Measurements from ENCODE around the gene PABPC1L.

PABPC1L gene

DNA sequence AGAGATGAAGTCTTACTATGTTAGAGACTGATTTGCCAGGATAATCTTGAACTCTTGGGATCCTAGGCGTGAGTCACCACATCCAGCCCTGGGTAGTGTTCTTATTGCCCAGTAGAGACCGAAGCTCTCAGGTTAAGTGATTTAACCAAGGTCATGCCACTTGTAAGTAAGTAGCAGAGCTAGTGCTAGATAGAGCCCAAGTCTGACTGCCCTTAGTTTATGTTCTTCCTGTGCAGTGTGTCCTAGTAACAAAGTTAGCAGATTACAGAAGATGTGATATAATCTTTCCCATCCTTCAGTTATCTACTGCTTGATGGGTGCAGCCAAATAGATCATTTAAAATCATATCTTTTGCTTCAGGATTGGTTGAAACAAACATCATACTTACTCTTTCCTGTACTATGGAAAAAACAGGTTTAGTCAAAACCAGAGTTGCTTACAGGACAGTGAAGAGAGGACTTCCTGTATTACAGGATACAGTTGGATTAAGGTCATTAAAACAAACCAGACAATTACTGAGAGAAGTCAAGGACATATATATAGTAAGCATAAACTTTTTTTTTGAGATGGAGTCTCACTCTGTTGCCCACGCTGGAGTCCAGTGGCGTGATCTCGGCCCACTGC lies 9.5 kb upstream of the PABPC1L start:
- no peak for DNase-seq (ENCODE audit: low spot score)

DNA sequence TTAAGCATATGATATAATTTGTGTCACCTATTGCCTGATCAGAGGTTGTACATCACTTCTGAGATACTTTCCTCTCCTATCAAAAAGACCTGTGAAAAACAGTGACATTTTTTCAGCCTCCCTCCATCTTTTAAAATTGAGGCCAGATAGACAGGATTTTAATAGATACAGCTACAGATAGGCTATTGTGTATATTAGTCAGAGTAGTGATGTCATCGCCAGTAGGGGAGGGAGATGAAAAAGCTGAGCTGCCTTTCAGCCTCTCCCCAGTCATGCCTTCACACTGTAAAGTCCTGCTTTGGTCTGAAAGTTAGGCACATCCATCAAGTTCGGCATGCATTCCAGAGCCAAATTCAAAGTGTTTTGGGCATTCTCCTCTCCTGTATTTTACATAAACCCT lies 7.9 kb upstream of the PABPC1L start:
- peak; percentile 73 for DNase-seq (ENCODE audit: low spot score)

DNA sequence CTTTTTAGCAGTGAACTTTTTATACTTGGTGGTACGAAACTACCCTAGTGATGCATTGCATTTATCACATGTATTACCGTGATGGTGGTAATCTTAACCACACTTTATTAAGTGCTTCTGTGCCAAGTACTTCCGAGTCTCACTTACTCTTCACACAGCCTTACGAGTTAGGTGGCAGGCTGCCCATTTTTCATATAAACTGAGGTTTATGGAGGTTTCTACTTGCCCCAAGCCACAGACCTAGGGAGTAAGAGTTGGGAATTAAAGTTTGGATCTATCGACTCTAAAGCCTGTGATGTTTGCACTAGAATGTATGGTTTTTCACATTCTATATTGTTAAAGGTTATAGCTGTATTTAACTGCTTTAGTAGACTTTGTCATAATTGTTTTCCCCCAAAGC lies 5.5 kb upstream of the PABPC1L start:
- no peak for DNase-seq (ENCODE audit: low spot score)

DNA sequence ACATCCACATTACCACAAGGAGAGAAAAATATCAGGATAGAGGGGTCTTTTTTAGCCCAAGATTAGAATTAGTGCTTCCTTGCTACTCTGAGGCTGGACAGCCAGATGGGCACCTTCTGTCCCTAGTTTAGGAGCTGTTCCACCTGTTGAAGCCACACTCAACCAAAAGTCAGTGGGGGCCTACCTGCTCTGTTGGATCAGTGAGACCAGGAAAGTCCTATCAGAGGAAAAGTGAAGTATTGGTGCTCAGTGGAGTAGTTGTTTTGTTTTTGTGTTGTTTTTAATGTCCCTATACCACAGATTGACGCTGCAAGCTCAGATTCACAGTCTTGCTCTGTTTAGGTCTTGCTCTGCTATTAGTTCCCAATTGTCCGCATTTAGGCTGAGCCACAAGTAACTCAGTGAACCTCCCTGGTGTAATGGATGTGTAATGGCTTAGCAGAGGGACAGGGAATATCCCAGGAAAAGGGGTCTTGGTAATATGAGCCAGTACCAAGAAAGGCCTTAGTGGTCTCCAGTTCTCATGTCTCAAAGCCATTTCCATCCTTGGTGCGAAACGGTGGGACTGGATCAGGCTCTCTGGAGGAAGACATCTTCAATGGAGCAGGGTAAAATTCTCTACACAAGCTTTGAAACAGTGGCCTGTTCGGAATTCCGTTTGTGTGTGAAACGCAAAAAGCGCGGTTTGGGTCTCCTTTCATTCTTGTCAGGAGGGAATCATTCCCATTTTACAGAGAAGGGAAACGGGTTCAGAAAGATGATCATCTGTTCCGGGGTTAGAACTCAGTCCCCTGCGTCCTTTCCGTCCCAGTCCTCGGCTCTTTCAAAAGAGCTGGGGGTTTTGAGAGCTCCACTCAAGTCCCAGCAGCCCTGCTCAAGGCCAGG lies 631 bp upstream of the PABPC1L start:
- no peak for DNase-seq (ENCODE audit: low spot score)

DNA sequence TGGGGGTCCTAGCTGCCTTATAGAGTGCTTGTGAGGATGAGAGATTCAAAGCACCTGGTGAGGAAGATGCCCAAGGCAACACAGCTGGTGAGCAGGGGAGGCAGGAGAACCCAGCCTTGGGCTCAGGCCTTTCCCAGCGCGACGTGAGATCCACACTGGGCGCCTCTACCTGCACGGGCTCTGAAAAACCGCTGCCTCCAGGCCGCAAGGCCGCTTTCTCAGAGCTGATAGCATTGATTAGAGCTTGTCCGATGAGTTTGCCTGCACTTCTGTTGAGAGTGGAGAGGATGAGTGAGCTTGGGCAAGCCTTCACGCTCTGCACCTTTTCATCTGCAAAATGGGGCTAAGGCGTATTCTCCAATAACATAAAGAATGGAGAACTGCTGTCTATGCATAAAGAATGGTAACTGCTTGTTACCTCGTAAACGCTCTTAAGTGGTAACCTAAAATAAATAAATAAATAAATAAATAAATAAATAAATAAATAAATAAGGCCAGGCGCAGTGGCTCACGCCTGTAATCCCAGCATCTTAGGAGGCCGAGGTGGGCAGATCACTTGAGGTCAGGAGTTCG lies 916 bp downstream of the PABPC1L start:
- DNase-seq (ENCODE audit: low spot score) = peak; percentile 19

DNA sequence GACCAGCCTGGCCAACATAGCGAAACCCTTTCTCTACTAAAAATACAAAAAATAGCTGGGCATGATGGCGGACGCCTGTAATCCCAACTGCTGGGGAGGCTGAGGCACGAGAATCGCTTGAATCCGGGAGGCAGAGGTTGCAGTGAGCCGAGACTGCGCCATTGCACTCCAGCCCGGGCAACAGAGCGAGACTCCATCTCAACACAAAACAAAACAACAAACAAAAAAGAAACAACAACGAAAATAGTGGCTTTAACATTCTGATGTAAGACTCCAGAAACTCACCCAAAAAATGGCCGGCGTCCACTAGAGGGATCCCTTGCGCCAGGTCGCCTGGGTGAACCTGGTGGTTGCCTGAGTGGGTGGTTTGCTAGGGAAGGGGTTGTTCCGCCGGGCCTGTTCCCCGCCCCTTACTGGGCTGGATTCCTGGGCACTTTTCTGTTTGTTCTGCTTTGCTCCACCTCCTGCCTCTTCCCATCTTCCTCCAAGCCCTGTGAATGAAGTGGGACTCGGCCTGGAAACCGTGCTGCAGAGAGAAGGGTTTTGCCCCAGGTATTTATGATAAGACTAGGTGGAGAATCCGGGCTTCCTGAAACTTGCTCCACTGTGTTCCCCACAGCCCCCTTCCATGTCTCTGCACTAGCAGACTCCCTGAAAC lies 1.5 kb downstream of the PABPC1L start:
- DNase-seq (ENCODE audit: low spot score) = peak; percentile 49

DNA sequence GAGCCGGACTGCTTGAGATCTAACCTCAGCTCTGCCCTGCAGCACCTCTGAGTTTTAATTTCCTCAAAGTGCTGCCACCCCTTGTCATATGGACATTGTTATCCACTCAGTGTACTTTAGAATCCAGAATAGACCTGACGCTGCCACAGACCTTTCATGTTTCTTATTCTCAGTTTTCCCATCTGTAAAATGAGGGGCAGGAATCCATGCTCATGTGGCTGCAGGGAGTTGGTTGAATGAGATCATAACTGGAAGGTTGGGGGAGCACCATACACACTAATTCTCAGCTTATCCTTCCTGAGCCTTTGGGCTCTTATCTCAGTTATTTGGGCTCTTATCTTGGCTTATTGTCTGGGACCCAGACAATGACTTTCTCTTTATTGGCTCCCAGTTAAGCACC lies 2.3 kb downstream of the PABPC1L start:
- no peak for DNase-seq (ENCODE audit: low spot score)

DNA sequence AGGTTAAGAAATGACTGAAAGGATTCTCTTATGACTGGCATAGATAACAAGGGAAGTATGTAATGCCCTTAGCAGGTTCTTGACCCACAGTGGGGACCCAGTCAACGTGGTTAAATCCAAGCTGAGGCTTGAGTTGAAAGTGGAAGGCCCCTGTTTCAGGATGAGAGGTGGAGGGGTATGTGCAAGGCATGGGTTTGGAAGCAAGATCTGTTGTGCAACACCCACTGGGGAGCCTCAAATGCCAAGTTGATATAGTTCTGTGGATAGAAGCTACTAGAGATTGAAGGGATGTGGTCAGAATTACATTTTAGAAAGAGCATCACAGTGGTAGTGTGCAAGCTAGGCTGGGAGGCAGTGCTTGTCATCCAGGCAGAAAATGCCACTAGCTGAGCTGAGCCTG lies 5.1 kb downstream of the PABPC1L start:
- DNase-seq (ENCODE audit: low spot score) = no peak

DNA sequence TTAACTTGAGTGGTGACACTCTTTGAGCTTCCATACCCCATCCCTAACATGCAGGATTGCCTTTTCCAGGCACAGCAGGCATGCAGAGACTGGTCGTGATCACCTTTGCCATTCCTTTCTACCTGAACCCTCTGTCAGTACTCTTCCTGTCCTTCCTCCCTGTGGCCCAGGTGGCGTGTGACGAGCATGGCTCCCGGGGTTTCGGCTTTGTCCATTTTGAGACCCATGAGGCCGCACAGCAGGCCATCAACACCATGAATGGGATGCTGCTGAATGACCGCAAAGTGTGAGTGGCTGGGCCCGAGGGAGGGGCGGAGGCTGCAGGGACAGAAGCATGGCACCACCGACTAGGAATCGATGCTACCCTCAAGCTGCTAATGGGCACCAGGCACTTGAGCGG lies 6.7 kb downstream of the PABPC1L start:
- DNase-seq (ENCODE audit: low spot score) = no peak

DNA sequence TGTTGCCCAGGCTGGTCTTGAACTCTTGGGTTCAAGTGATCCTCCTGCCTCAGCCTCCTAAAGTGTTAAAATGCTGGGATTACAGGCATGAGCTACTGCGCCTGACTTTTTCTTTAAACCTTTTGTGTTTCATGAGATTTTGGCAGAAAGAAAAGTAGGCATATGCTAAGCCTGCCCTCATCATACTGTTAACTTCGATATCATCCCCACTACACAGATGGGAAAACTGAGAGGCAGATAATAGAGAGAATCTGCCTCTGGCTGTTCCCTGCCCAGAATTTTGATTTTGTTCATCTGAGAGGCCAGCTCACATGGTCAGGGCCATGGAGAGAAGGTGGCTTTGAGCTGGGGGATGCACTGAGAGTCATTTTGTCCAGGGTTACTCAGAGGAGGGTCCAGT lies 7.5 kb downstream of the PABPC1L start:
- no peak for DNase-seq (ENCODE audit: low spot score)

DNA sequence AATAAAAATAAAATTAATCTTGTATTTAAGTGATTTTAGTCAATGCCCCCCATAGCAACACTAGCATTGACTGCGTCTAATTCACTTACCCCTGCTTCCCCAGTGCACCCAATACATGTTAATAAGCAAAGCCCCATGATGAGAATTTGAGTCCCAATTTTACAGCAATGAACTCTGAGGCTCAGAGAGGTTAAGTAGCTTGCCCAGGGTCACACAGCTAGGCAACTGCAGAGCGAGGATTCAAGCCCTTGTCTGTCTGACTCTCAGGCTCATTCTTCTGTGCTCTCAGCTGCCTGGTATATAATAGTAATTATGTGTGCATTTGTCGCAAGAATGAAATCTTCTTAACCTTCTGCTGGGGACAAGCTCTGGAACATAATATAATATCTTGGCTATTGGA lies 8.5 kb downstream of the PABPC1L start:
- DNase-seq (ENCODE audit: low spot score) = no peak

DNA sequence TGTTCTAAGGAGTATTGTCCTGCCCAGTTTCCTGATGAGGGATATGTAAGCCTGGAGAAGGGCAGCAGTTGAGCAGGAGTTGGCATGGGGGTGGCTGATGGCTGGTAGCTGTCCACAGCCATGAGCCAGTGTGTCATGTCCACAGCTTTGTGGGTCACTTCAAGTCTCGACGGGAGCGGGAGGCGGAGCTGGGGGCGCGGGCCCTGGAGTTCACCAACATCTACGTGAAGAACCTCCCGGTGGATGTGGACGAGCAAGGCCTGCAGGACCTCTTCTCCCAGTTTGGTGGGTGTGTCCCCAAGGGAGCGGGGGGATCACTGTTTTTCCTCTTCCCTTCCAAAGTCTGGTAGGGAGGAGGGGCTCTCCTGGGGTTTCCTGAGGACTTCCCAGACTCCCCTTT lies 8.9 kb downstream of the PABPC1L start:
- no peak for DNase-seq (ENCODE audit: low spot score)

DNA sequence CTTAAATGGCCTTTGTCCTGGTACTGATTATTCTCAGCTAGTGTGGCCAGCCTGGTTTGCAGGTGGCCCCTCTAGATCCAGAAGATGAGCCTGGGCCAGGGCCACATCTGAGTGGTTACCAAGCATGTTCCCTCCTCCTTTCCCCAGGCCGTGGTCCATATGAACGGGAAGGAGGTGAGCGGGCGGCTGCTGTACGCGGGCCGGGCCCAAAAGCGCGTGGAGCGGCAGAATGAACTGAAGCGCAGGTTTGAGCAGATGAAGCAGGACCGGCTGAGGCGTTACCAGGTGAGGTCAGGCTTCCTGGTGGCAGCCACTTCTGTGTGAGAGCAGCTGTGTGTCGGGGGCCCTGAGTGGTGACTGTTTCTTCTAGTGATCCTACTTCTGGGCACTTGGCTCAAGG lies 11.6 kb downstream of the PABPC1L start:
- no peak for DNase-seq (ENCODE audit: low spot score)

DNA sequence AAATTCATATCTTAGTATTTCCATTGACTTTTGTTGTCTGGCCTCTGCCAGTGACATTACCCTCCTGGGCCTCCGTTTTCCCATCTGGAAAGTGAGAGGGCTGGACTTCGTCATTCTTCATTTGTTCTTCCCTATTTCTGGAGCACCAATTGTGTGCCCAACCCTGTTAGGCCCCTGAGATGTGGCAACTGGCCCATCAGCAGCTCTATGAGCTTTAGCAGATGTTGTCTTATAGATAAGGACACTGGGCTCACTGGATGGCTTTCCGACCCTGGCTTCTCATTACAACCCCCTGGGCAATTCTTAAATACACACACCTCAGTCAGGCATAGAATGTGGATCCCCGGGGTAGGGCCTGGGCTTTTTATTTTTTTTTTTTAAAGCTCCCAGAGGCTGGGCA lies 14.7 kb downstream of the PABPC1L start:
- DNase-seq (ENCODE audit: low spot score) = no peak

DNA sequence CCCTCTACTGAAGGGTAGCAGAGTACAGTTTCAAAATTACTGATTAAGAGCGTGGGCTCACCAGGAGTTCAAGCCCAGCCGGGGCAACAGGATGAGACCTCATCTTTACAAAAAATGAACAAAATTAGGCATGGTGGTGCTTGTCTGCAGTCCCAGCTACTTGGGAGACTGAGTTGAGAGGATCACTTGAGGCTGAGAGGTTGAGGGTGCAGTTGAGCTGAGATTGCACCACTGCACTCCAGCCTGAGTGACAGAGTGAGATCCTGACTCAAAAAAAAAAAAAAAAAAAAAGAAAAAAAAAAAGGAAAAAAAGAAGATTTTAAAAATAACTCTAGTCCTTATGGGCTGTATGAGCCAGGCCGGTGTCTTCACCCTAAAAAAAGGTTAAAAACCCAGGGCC lies 18.7 kb downstream of the PABPC1L start:
- DNase-seq (ENCODE audit: low spot score) = no peak

DNA sequence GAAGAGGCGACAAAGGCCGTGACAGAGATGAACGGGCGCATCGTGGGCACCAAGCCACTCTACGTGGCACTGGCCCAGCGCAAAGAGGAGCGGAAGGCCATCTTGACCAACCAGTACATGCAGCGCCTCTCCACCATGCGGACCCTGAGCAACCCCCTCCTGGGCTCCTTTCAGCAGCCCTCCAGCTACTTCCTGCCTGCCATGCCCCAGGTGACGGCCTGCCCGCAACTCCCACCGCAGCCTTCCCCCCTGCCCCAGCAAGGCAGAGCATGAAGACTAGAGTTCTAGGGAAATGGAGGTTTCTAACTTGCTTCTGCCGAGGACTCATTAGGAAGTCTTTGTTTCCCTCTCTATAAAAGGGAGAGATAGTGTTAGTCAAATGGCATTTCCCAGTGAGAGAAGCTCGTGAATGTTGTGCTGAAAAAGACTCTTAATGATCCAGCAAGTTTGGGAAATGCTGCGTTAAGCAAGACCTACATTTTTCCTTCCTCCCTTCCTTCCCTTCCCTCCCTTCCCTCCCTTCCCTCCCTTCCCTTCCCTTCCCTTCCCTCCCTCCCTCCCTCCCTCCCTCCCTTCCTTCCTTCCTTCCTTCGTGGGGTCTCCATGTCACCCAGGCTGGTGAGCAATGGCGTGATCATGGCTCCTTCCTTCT lies 20.8 kb downstream of the PABPC1L start:
- DNase-seq (ENCODE audit: low spot score) = no peak

DNA sequence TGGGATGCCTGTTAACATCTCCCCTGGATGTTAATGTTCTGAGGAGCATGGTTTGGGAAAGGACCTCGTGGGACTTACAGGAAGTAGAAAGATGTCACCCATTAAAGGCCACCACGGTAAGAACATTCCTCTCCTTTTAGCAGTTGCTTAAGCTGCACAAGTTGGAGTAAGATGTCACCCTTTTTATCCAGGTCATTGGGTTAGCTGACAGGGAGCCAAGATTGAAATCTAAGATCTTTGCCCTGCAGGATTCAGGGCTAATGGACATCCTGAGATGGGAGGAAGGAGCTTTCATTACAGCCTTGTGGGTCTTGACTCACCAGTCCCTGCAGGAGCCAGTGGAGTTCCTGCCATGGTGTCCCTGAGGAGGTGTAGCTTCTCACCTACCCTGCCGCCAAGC lies 22.1 kb downstream of the PABPC1L start:
- no peak for DNase-seq (ENCODE audit: low spot score)

DNA sequence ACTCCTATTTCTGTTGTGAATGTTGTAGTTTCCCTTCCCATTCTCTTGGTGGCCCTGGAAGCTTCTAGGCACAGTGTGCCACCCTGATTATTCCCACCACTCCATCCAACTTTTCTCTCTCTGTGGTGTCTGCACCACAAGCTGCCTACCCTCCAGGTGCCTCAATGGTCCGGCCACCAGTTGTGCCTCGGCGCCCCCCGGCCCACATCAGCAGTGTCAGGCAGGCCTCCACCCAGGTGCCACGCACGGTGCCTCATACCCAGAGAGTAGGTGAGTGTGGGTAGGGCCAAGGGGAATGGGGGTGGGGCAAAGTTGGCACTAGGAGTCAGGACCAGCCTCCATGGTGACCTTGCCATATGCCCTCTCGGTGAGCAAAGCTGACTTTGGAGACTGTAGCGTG lies 23.1 kb downstream of the PABPC1L start:
- DNase-seq (ENCODE audit: low spot score) = no peak

DNA sequence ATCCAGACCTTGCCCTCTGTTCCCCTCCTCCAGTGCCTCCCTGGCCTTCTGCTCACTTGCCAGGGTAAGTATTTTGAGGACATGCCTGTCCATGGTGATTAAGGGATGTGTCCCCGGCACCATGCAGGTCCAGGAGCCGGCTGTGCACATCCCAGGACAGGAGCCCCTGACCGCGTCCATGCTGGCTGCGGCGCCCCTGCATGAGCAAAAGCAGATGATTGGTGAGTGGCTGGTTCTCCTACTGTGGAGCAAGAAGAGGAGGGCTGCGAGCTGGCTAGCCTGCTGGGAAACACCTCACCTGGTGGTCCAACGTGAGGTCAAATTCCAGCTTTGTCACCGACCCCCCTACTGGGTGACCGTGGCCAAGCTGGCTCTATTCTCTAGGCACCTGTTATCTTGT lies 26.6 kb downstream of the PABPC1L start:
- DNase-seq (ENCODE audit: low spot score) = no peak

DNA sequence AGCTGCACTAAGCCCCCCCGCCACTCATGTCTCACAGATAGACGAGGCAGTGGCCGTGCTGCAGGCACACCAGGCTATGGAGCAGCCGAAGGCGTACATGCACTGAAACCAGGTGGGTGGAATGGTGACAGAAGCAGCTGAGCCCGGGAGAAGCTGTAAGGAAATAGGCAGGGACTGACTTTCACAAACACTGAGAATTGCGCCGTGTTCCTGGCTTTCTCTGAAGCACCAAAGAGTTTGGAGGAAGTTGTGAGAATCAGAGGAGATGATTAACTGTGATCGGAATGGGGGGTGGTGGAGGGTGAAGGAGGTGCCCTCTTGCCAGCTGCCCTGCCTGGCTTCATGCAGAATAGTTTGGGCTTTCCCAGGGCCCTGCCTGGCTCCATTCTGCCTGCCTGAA lies 28.8 kb downstream of the PABPC1L start:
- DNase-seq (ENCODE audit: low spot score) = no peak

DNA sequence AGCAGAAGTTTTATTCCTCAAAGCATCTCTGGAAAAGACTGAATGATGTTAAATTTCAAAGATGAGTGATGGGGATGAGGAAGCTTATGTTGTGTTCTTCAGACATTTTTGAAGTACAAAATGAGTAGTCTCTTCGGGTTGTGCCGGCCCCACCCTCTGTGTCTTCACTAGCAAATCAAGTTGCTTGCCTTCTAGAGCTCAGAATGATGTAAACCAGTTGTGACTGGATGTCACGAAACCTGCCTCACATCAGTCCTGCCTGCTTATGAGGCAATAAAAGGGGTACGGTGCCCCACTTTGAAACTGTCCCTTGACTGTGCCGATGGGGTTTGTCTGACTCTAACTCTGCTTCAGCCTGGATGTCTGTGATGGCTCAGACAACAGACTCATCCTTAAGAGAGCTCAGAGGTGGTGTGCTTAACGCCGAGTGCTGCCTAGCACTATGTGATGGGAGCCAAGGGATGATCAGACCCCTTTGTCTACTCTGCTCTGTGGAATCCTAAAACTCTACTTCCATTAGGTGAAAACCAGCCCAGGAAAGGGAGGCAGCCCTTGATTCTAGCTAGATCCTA lies 31.3 kb downstream of the PABPC1L start:
- no peak for DNase-seq (ENCODE audit: low spot score)
